HepG2 (cell line): ENCODE measurements around the gene CYSTM1. TPM values are rescaled to one million over a fixed set of nuclear protein-coding genes. Genes with fewer than 3 reads are reported as not detected.

Experiments
- CC2D1A ChIP-seq: sonication (generic); formaldehyde crosslinking; IDR thresholded peaks from 2 replicates; pipeline ENCODE4 v1.8.1; 2023; ENCODE audit warnings: mild to moderate bottlenecking, missing genetic modification reagents
- CREM ChIP-seq, 2 experiments: sonication (generic) in 1 of 2; formaldehyde crosslinking in 1 of 2; IDR thresholded peaks; 2 replicates each; pipeline versions ENCODE4 v1.4.0 to v1.6.1; 2016 to 2020; ENCODE audit warnings: antibody characterized with exemption in 1 of 2, mild to moderate bottlenecking in 1 of 2, missing genetic modification reagents in 1 of 2
- HINFP ChIP-seq: sonication (generic); formaldehyde crosslinking; IDR thresholded peaks from 2 replicates; pipeline ENCODE4 v1.4.0; 2020; ENCODE audit warnings: low read depth, mild to moderate bottlenecking, missing genetic modification reagents
- MIER3 ChIP-seq: IDR thresholded peaks from 2 replicates; pipeline ENCODE4 v1.6.1; 2016; ENCODE audit warnings: missing compliant biosample characterization, borderline replicate concordance
- MTA3 ChIP-seq: sonication (generic); formaldehyde crosslinking; IDR thresholded peaks from 2 replicates; pipeline ENCODE4 v1.4.0; 2020; ENCODE audit warnings: missing genetic modification reagents
- PAXIP1 ChIP-seq: sonication (generic); formaldehyde crosslinking; conservative IDR thresholded peaks from 2 replicates; pipeline ENCODE4 v1.4.0; 2020; ENCODE audit warnings: mild to moderate bottlenecking, missing genetic modification reagents, moderate library complexity
- PHB2 ChIP-seq: fragments of 450-650 bp; IDR thresholded peaks from 2 replicates; pipeline ENCODE4 v1.6.1; 2018; ENCODE audit not compliant: partially characterized antibody
- RBM39 ChIP-seq: fragments of 200-400 bp; formaldehyde crosslinking; IDR thresholded peaks from one replicate; pipeline ENCODE4 v1.6.1; 2018; ENCODE audit warnings: antibody characterized with exemption, mild to moderate bottlenecking, low read depth, low read length; ENCODE audit not compliant: poor library complexity, severe bottlenecking
- ZBTB10 ChIP-seq: sonication (generic); formaldehyde crosslinking; IDR thresholded peaks from 2 replicates; pipeline ENCODE4 v1.4.0; 2020; ENCODE audit warnings: missing genetic modification reagents, borderline replicate concordance
- ZBTB25 ChIP-seq: IDR thresholded peaks from 2 replicates; pipeline ENCODE4 v1.6.1; 2018; ENCODE audit warnings: missing genetic modification reagents
- ZFP90 ChIP-seq: sonication (generic); formaldehyde crosslinking; IDR thresholded peaks from 2 replicates; pipeline ENCODE4 v1.8.0; 2022; ENCODE audit warnings: missing genetic modification reagents, mild to moderate bottlenecking, inconsistent platforms, borderline replicate concordance
- ZNF18 ChIP-seq: sonication (generic); formaldehyde crosslinking; IDR thresholded peaks from 2 replicates; pipeline ENCODE4 v1.8.0; 2022; ENCODE audit warnings: mild to moderate bottlenecking, missing genetic modification reagents; ENCODE audit not compliant: insufficient replicate concordance
- ZNF205 ChIP-seq: IDR thresholded peaks from 2 replicates; pipeline ENCODE4 v1.6.1; 2018; ENCODE audit warnings: missing biosample characterization, missing genetic modification reagents
- ZNF343 ChIP-seq: sonication (generic); formaldehyde crosslinking; IDR thresholded peaks from 2 replicates; pipeline ENCODE4 v1.4.0; 2020; ENCODE audit warnings: mild to moderate bottlenecking, missing genetic modification reagents
- ZNF550 ChIP-seq: sonication (generic); formaldehyde crosslinking; IDR thresholded peaks from 2 replicates; pipeline ENCODE4 v1.4.0; 2020; ENCODE audit warnings: mild to moderate bottlenecking, missing genetic modification reagents, borderline replicate concordance
- ZNF660 ChIP-seq: sonication (generic); formaldehyde crosslinking; IDR thresholded peaks from 2 replicates; pipeline ENCODE4 v1.5.1; 2020; ENCODE audit warnings: mild to moderate bottlenecking, low read depth, missing genetic modification reagents, borderline replicate concordance
- ZNF678 ChIP-seq: sonication (generic); formaldehyde crosslinking; IDR thresholded peaks from 2 replicates; pipeline ENCODE4 v1.4.0; 2020; ENCODE audit warnings: mild to moderate bottlenecking, missing genetic modification reagents
- ZSCAN25 ChIP-seq: sonication (generic); formaldehyde crosslinking; IDR thresholded peaks from 2 replicates; pipeline ENCODE4 v1.8.0; 2022; ENCODE audit warnings: mild to moderate bottlenecking, missing genetic modification reagents
- polyA plus RNA-seq, 8 experiments: library from polyadenylated mRNA; depleted of rRNA in 3 of 8; stranded (reverse) in 7 of 8; unstranded in 1 of 8; fragments of >200 nt; fragmentation: Illumina TruSeq in 4 of 8; extraction: Trizol in 4 of 8; gene quantifications; 2 replicates each; pipeline versions ENCODE4 v1.2.1 to v1.2.3, GENCODE V29; 2011 to 2016; ENCODE audit warnings: low read depth in 4 of 8, missing spikeins in 1 of 8, mixed read lengths in 1 of 8; ENCODE audit not compliant: insufficient read depth in 1 of 8
- total RNA-seq, 5 experiments: library from RNA; depleted of rRNA; stranded (reverse); fragments of >200 nt; fragmentation: Illumina TruSeq; extraction: Trizol; gene quantifications; 2 replicates each; pipeline ENCODE4 v1.2.3, GENCODE V29; 2016; ENCODE audit warnings: low read depth in 1 of 5

Gene CYSTM1
- total and polyA plus RNA-seq, 2 of the 13 experiments (the other 11 are each of a cell fraction or from before 2014, with no cell fraction given) = 40.0 to 73.4 TPM

GRCh38 chr5:140145818-140146522 lies 29.0 kb upstream of the CYSTM1 start (continued):
- no peak for TF ChIP-seq PAXIP1 (CRISPR knock-in tag)
- no peak for TF ChIP-seq ZNF678 (CRISPR knock-in tag)
- TF ChIP-seq MIER3 (CRISPR knock-in tag) = no peak
- TF ChIP-seq RBM39 = peak; percentile 32
- TF ChIP-seq PHB2 = no peak
- no peak for TF ChIP-seq CREM (IDR thresholded peaks at IDR 0.05)
- no peak for TF ChIP-seq CREM (CRISPR knock-in tag; IDR thresholded peaks at IDR 0.05)
- no peak for TF ChIP-seq HINFP (CRISPR knock-in tag)
- no peak for TF ChIP-seq ZNF18 (CRISPR knock-in tag)
- TF ChIP-seq ZBTB10 (CRISPR knock-in tag) = no peak
- peak; percentile 24; the same call in 1 of the 2 replicates for TF ChIP-seq ZBTB25
- TF ChIP-seq ZNF550 = no peak; the same call in 1 of the 2 replicates
- TF ChIP-seq ZNF660 (CRISPR knock-in tag) = no peak
- no peak for TF ChIP-seq MTA3 (CRISPR knock-in tag)
- 0 out of 2 replicates have a peak, but pooled peaks have one; percentile 57 for TF ChIP-seq ZNF205
- no peak for TF ChIP-seq ZFP90 (CRISPR knock-in tag)
- TF ChIP-seq ZNF343 (CRISPR knock-in tag) = no peak
- no peak for TF ChIP-seq ZSCAN25 (CRISPR knock-in tag)
- TF ChIP-seq CC2D1A (CRISPR knock-in tag) = no peak
